IMR-90 (cell line): ENCODE measurements around the gene ACAP1. TPM values are rescaled to one million over a fixed set of nuclear protein-coding genes. Genes with fewer than 3 reads are reported as not detected.

ENCODE experiments used
- ATAC-seq: fragments of 200-7000 bp; cut with Tn5 transposase; 2 replicates; pipeline ENCODE4 v1.9.1; 2020; ENCODE audit warnings: low read depth, mild to moderate bottlenecking, moderate library complexity
- BruUV-seq: library from RNA; stranded (reverse); fragments of 400-500 nt; replicated peaks from 2 replicates; lab custom pipeline; 2021; lab: Mats Ljungman, UMichigan
- CTCF ChIA-PET: fragments of 300-600 bp; formaldehyde crosslinking; extraction: SDS; loops from one replicate; lab custom pipeline; 2021; ENCODE audit warnings: antibody characterized with exemption; lab: Yijun Ruan, JAX
- POLR2A ChIA-PET: fragments of 300-600 bp; sonication (Branson Sonifier 250); formaldehyde crosslinking; loops from one replicate; lab custom pipeline; 2022; ENCODE audit warnings: antibody characterized with exemption; ENCODE audit not compliant: unreplicated experiment; lab: Charles Lee
- DNase-seq: peaks from one replicate; pipeline ENCODE4 v3.0.0; 2013
- H2AFZ ChIP-seq: replicated peaks from 2 replicates; pipeline ENCODE3; 2013; ENCODE audit warnings: low read length, mild to moderate bottlenecking; ENCODE audit not compliant: poor library complexity
- H2AK5ac ChIP-seq: 2 replicates; pipeline ENCODE4 v1.6.1; 2013; ENCODE audit warnings: low read depth, low read length, inconsistent platforms
- H2AK9ac ChIP-seq: replicated peaks from 2 replicates; pipeline ENCODE3; 2013; ENCODE audit warnings: mild to moderate bottlenecking, low read depth, low read length, moderate library complexity; ENCODE audit not compliant: poor library complexity
- H2BK120ac ChIP-seq: 2 replicates; pipeline ENCODE4 v1.6.1; 2013; ENCODE audit warnings: low read depth, low read length, inconsistent platforms
- H2BK15ac ChIP-seq: 3 replicates; pipeline ENCODE4 v1.6.1; 2013; ENCODE audit warnings: low read depth, low read length, inconsistent platforms
- H2BK20ac ChIP-seq: 2 replicates; pipeline ENCODE4 v1.6.1; 2013; ENCODE audit warnings: low read depth, mild to moderate bottlenecking, inconsistent platforms, low read length, moderate library complexity
- H2BK5ac ChIP-seq: 2 replicates; pipeline ENCODE4 v1.6.1; 2013; ENCODE audit warnings: mild to moderate bottlenecking, low read depth, low read length, inconsistent platforms; ENCODE audit not compliant: poor library complexity, severe bottlenecking
- H3K14ac ChIP-seq: replicated peaks from 2 replicates; pipeline ENCODE4 v1.6.1; 2013; ENCODE audit warnings: low read depth, low read length, inconsistent platforms
- H3K18ac ChIP-seq: 2 replicates; pipeline ENCODE4 v1.6.1; 2013; ENCODE audit warnings: low read depth, low read length, control low read depth
- H3K23ac ChIP-seq: 2 replicates; pipeline ENCODE4 v1.6.1; 2013; ENCODE audit warnings: low read depth, low read length, inconsistent platforms
- H3K27ac ChIP-seq: 2 replicates; pipeline ENCODE4 v1.5.1; 2013; ENCODE audit warnings: mild to moderate bottlenecking, control low read depth, low read length; ENCODE audit not compliant: insufficient read depth
- H3K27me3 ChIP-seq: 2 replicates; pipeline ENCODE4 v1.6.1; 2013; ENCODE audit warnings: low read length; ENCODE audit not compliant: control insufficient read depth, insufficient read depth
- H3K36me3 ChIP-seq: 2 replicates; pipeline ENCODE4 v1.6.1; 2013; ENCODE audit warnings: low read length, mixed read lengths; ENCODE audit not compliant: control insufficient read depth, insufficient read depth
- H3K4ac ChIP-seq: 2 replicates; pipeline ENCODE4 v1.6.1; 2013; ENCODE audit warnings: low read depth, low read length, inconsistent platforms
- H3K4me1 ChIP-seq: 2 replicates; pipeline ENCODE4 v1.6.1; 2013; ENCODE audit warnings: low read length, mixed read lengths; ENCODE audit not compliant: control insufficient read depth, insufficient read depth
- H3K4me2 ChIP-seq: 2 replicates; pipeline ENCODE4 v1.6.1; 2013; ENCODE audit warnings: low read depth, mild to moderate bottlenecking, control low read depth, low read length, moderate library complexity
- H3K4me3 ChIP-seq: 2 replicates; pipeline ENCODE4 v1.5.1; 2013; ENCODE audit warnings: low read depth, mild to moderate bottlenecking, control low read depth, low read length, moderate library complexity; ENCODE audit not compliant: insufficient read depth
- H3K56ac ChIP-seq: 2 replicates; pipeline ENCODE4 v1.6.1; 2013; ENCODE audit warnings: low read length, inconsistent platforms; ENCODE audit not compliant: insufficient read depth; ENCODE audit errors: extremely low read depth
- H3K79me1 ChIP-seq, 2 experiments: 2 replicates each; pipeline ENCODE4 v1.6.1; 2013; ENCODE audit warnings: low read length in 2 of 2, inconsistent platforms in 1 of 2, low read depth in 1 of 2
- H3K9ac ChIP-seq: 2 replicates; pipeline ENCODE4 v1.6.1; 2013; ENCODE audit warnings: low read depth, low read length, control low read depth
- H3K9me1 ChIP-seq: 2 replicates; pipeline ENCODE4 v1.6.1; 2013; ENCODE audit warnings: low read length, inconsistent platforms; ENCODE audit not compliant: insufficient read depth
- H3K9me3 ChIP-seq: 2 replicates; pipeline ENCODE4 v1.6.1; 2013; ENCODE audit warnings: low read length; ENCODE audit not compliant: control insufficient read depth, insufficient read depth
- H4K20me1 ChIP-seq: 2 replicates; pipeline ENCODE4 v1.6.1; 2013; ENCODE audit warnings: low read length, inconsistent platforms; ENCODE audit not compliant: insufficient read depth
- H4K5ac ChIP-seq: 2 replicates; pipeline ENCODE4 v1.6.1; 2013; ENCODE audit warnings: mild to moderate bottlenecking, low read depth, low read length, control low read depth
- H4K8ac ChIP-seq, 2 experiments: 2 replicates each; pipeline ENCODE4 v1.6.1; 2013; ENCODE audit warnings: low read depth in 2 of 2, low read length in 2 of 2, control low read depth in 1 of 2, inconsistent platforms in 1 of 2
- H4K91ac ChIP-seq: 2 replicates; pipeline ENCODE4 v1.6.1; 2013; ENCODE audit warnings: low read depth, low read length, inconsistent platforms; ENCODE audit not compliant: insufficient read depth
- BHLHE40 ChIP-seq: fragments of 150-350 bp; IDR thresholded peaks from 2 replicates; pipeline ENCODE4 v1.6.1; 2016; ENCODE audit warnings: mild to moderate bottlenecking, low read depth, low read length
- CEBPB ChIP-seq: IDR thresholded peaks from 2 replicates; pipeline ENCODE4 v1.6.1; 2012; ENCODE audit warnings: low read depth, low read length, improper control_type of control experiment
- CHD1 ChIP-seq: IDR thresholded peaks from 2 replicates; pipeline ENCODE4 v1.6.1; 2012; ENCODE audit warnings: low read depth, low read length, improper control_type of control experiment
- FOS ChIP-seq: fragments of 150-350 bp; IDR thresholded peaks from 2 replicates; pipeline ENCODE4 v1.6.1; 2016; ENCODE audit warnings: low read depth, low read length
- MAFK ChIP-seq: IDR thresholded peaks from 2 replicates; pipeline ENCODE4 v1.6.1; 2012; ENCODE audit warnings: low read depth, low read length, improper control_type of control experiment
- MAZ ChIP-seq: IDR thresholded peaks from 2 replicates; pipeline ENCODE4 v1.6.1; 2012; ENCODE audit warnings: low read depth, mild to moderate bottlenecking, low read length, improper control_type of control experiment, moderate library complexity, borderline replicate concordance
- MXI1 ChIP-seq: IDR thresholded peaks from 2 replicates; pipeline ENCODE4 v1.6.1; 2012; ENCODE audit warnings: low read depth, mild to moderate bottlenecking, low read length, moderate library complexity, borderline replicate concordance
- NFE2L2 ChIP-seq: fragments of 150-350 bp; IDR thresholded peaks from 2 replicates; pipeline ENCODE4 v1.6.1; 2016; ENCODE audit warnings: low read depth, mild to moderate bottlenecking, low read length
- POLR2A ChIP-seq: IDR thresholded peaks from 2 replicates; pipeline ENCODE4 v1.6.1; 2012; ENCODE audit warnings: mild to moderate bottlenecking, low read depth, low read length
- RAD21 ChIP-seq: IDR thresholded peaks from 2 replicates; pipeline ENCODE4 v1.6.1; 2012; ENCODE audit warnings: low read length, improper control_type of control experiment
- RCOR1 ChIP-seq: IDR thresholded peaks from 2 replicates; pipeline ENCODE4 v1.6.1; 2012; ENCODE audit warnings: mild to moderate bottlenecking, low read length, improper control_type of control experiment; ENCODE audit not compliant: insufficient replicate concordance
- SMC3 ChIP-seq: fragments of 150-350 bp; IDR thresholded peaks from 2 replicates; pipeline ENCODE4 v1.6.1; 2016; ENCODE audit warnings: low read depth, mild to moderate bottlenecking, antibody characterized with exemption, low read length, moderate library complexity
- WGBS, 2 experiments: methylation state at CpG; one replicate each; pipeline versions ENCODE4 v1.1.5 to v1.1.7; 2013; ENCODE audit warnings: missing lambda C conversion rate in 2 of 2; ENCODE audit not compliant: insufficient read length in 1 of 2; ENCODE audit errors: extremely low coverage in 2 of 2; 5-methylcytosine and 5-hydroxymethylcytosine counted together
- dilution Hi-C: fragments of 300-500 bp; cut with HindIII; formaldehyde crosslinking; loops from one replicate; pipeline ENCODE4 v1.14.3; 2018; ENCODE audit warnings: low sequenced_read_pairs; ENCODE audit not compliant: unreplicated experiment
- in situ Hi-C: fragments of 300-500 bp; cut with MboI; formaldehyde crosslinking; loops from 3 replicates; pipeline ENCODE4 v1.14.3; 2019; ENCODE audit warnings: low sequenced_read_pairs, inconsistent platforms, mixed read lengths
- intact Hi-C: fragments of 100-400 bp; cut with micrococcal nuclease; formaldehyde crosslinking; loops from 2 replicates; pipeline ENCODE4 v1.10.0; 2022
- polyA plus RNA-seq, 3 experiments: library from polyadenylated mRNA; depleted of rRNA; stranded (reverse); fragments of >200 nt; gene quantifications; 2 replicates each; pipeline ENCODE4 v1.2.3, GENCODE V29; 2012; ENCODE audit warnings: low replicate concordance in 1 of 3
- total RNA-seq: library from RNA; depleted of rRNA; stranded (reverse); fragments of >200 nt; gene quantifications from 2 replicates; pipeline ENCODE4 v1.2.3, GENCODE V29; 2012
- TF ChIP-seq, protein P1 (sequence below): conservative IDR thresholded peaks from 2 replicates; pipeline ENCODE4 v1.5.1; 2012; ENCODE audit warnings: mild to moderate bottlenecking, low read depth, low read length, improper control_type of control experiment

Gene ACAP1
- total and polyA plus RNA-seq, 2 of the 4 experiments (the other 2 are of a cell fraction), result under 0.01 to 2.1 TPM

DNA sequence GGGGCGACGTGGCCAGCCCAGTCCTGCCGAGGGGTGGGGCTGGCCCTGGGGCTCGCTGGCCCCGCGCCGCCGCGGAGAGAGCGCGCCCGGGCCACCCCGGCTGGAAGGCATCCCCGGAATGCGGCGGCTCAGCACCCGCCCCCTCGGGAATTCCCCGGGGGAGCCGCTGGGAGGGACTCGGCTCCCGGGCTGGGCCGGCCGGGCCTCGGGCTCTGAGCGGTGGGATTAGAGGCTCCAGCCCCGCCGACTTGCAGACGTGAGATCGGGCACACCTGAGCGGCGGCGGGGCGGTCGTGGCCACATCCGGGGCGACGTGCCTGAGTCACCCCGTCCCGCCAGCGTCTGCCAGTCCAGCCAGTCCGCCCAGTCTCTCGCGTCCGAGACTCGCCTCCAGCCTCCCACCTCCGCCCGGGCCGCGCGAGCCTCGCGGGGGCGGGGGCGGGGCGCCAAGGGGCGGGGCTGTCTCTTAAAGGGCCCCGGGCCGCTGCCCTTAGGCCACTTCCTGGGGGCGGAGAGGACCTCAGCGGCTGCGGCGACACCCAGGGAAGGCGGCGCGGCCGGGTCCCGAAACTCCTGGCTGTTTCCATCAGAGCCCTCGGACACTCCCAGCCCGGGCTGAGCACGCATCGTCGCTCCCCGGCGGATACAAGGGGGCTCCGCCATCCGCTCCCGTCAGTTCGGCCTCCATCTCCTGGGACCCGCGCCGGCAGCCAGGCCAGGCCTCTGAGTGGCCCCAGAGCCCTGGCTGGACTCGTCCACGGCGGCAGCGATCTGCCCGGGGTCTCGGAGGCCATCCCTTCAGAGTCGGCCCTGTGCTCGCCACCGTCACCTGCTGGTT, 15.6 kb downstream of the ACAP1 start, which contains the start of gene KCTD11:
Gene KCTD11, plus strand, starts transcription at position 498 of the 838 bp plus-strand sequence.
- Histone ChIP-seq H2AK5ac (peak within 1 kb of the TSS; percentile 99), H3K27ac (peak within 1 kb of the TSS; percentile 99), H3K9me1 (peaks cover 27% of the 10 kb centered on the region), H3K4me1 (peaks cover 39% of the 10 kb centered on the region), H3K9ac (peak within 1 kb of the TSS; percentile 99), H3K4ac (peak within 1 kb of the TSS; percentile 100), H2BK20ac (peak within 1 kb of the TSS; percentile 29; the same call in 1 of the 2 replicates), H2BK120ac (peak within 1 kb of the TSS; percentile 89), H2AK9ac (peak within 1 kb of the TSS; percentile 100), H3K23ac (peak within 1 kb of the TSS; percentile 99), H3K56ac (peak within 1 kb of the TSS; percentile 95), H4K91ac (peak within 1 kb of the TSS; percentile 98), H4K8ac (peak within 1 kb of the TSS; percentile 97 to 98), H3K36me3 (no peaks in the 10 kb centered on the region), H3K79me1 (peaks cover 24 to 63% of the 10 kb centered on the region in 2 experiments; a peak in 3 of 4 replicates), H3K4me2 (peak within 1 kb of the TSS; percentile 89), H3K9me3 (no peaks in the 10 kb centered on the region), H4K20me1 (peaks cover 32% of the 10 kb centered on the region), H2BK5ac (peak within 1 kb of the TSS; percentile 97), H3K14ac (peak within 1 kb of the TSS; percentile 100), H4K5ac (peak within 1 kb of the TSS; percentile 95), H2BK15ac (peak within 1 kb of the TSS; percentile 96; the same call in 2 of the 3 replicates), H2AFZ (peak within 1 kb of the TSS; percentile 93), H3K18ac (peak within 1 kb of the TSS; percentile 94), H3K4me3 (peak within 1 kb of the TSS; percentile 93), H3K27me3 (no peaks in the 10 kb centered on the region)
- CTCF ChIA-PET, result interaction anchor here (0.6 kb wide), 1 partner anchor 153 kb away, joined by 9 read pairs; no protein-coding TSS in a partner anchor
- dilution Hi-C loops, result no loop called here
- BruUV-seq, result TSS peak; percentile 84
- in situ Hi-C loops, result loop anchor here (10.0 kb wide), 1 partner anchor 203 kb away; the partner anchor contains the start of gene TNFSF13
- DNase-seq, result peak; percentile 88
- peak; percentile 73 for ATAC-seq
- POLR2A ChIA-PET, result interaction anchor here (0.6 kb wide), 2 partner anchors 74 to 226 kb away, joined by 3 read pairs; no protein-coding TSS in a partner anchor
- peak; percentile 50 for TF ChIP-seq FOS
- TF ChIP-seq RAD21, result no peak; the same call in 1 of the 2 replicates
- peak; percentile 26 for TF ChIP-seq RCOR1
- peak; percentile 66; the same call in 1 of the 2 replicates for TF ChIP-seq POLR2A
- TF ChIP-seq CEBPB, result no peak
- peak; percentile 29; the same call in 1 of the 2 replicates for TF ChIP-seq SMC3
- peak; percentile 80; the same call in 1 of the 2 replicates for TF ChIP-seq CHD1
- TF ChIP-seq MAZ, result peak; percentile 95
- no peak for TF ChIP-seq MXI1
- peak; percentile 19; the same call in 1 of the 2 replicates for TF ChIP-seq BHLHE40
- TF ChIP-seq NFE2L2, result no peak
- TF ChIP-seq, protein P1, sequence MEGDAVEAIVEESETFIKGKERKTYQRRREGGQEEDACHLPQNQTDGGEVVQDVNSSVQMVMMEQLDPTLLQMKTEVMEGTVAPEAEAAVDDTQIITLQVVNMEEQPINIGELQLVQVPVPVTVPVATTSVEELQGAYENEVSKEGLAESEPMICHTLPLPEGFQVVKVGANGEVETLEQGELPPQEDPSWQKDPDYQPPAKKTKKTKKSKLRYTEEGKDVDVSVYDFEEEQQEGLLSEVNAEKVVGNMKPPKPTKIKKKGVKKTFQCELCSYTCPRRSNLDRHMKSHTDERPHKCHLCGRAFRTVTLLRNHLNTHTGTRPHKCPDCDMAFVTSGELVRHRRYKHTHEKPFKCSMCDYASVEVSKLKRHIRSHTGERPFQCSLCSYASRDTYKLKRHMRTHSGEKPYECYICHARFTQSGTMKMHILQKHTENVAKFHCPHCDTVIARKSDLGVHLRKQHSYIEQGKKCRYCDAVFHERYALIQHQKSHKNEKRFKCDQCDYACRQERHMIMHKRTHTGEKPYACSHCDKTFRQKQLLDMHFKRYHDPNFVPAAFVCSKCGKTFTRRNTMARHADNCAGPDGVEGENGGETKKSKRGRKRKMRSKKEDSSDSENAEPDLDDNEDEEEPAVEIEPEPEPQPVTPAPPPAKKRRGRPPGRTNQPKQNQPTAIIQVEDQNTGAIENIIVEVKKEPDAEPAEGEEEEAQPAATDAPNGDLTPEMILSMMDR, result peak; percentile 63; the same call in 1 of the 2 replicates
- TF ChIP-seq MAFK, result 0 out of 2 replicates have a peak, but pooled peaks have one; percentile 6
- intact Hi-C loops, result loop anchor here (2.0 to 5.0 kb wide), 5 partner anchors 53 to 485 kb away; partner anchors contain the start of genes FGF11, SENP3, TMEM102 and TMEM256
- WGBS, 2 experiments, result 1% methylated on average over 68 of the region's 91 CpGs; no CpG with 5 or more reads in 1 of the 2 experiments
